K562 (cell line): ENCODE results near the gene DHX36.

Experiments
- CBX5 ChIP-seq: IDR thresholded peaks from 2 replicates; pipeline ENCODE4 v1.6.1; 2014; ENCODE audit warnings: low read depth, borderline replicate concordance
- CREB1 ChIP-seq, 2 experiments: sonication (generic) in 1 of 2; formaldehyde crosslinking in 1 of 2; IDR thresholded peaks; 2 replicates each; pipeline versions ENCODE4 v1.6.1 to v1.8.0; 2012 to 2022; ENCODE audit warnings: inconsistent platforms in 1 of 2, mild to moderate bottlenecking in 1 of 2, missing genetic modification reagents in 1 of 2, moderate library complexity in 1 of 2
- EP300 ChIP-seq: IDR thresholded peaks from 2 replicates; pipeline ENCODE4 v1.6.1; 2012; ENCODE audit warnings: low read length, improper control_type of control experiment
- ILF3 ChIP-seq: fragments of 450-650 bp; IDR thresholded peaks from 2 replicates; pipeline ENCODE4 v1.6.1; 2018; ENCODE audit warnings: antibody characterized with exemption, mild to moderate bottlenecking, moderate library complexity, borderline replicate concordance
- NFRKB ChIP-seq: fragments of 450-650 bp; IDR thresholded peaks from 2 replicates; pipeline ENCODE4 v1.6.1; 2016; ENCODE audit warnings: low read depth
- POLR2A ChIP-seq: fragments of 450-650 bp; conservative IDR thresholded peaks from 2 replicates; pipeline ENCODE4 v1.6.1; 2016
- POLR2G ChIP-seq: fragments of 200-400 bp; formaldehyde crosslinking; IDR thresholded peaks from 2 replicates; pipeline ENCODE4 v1.6.1; 2017; ENCODE audit warnings: low read depth, mild to moderate bottlenecking, antibody characterized with exemption, low read length, moderate library complexity
- RAD21 ChIP-seq, 2 experiments: fragments of 250-450 bp in 1 of 2; fragments of 450-650 bp in 1 of 2; sonication (Bioruptor Pico) in 1 of 2; formaldehyde crosslinking in 1 of 2; IDR thresholded peaks in 1 of 2; conservative IDR thresholded peaks in 1 of 2; 2 replicates each; pipeline versions ENCODE4 v1.4.0 to v1.8.0; 2020 to 2022; ENCODE audit warnings: mild to moderate bottlenecking in 2 of 2, moderate library complexity in 1 of 2
- TCF7 ChIP-seq: sonication (generic); IDR thresholded peaks from 2 replicates; pipeline ENCODE4 v1.6.1; 2016; ENCODE audit warnings: antibody characterized with exemption, borderline replicate concordance
- ZNF134 ChIP-seq: fragments of 250-450 bp; sonication (Bioruptor Pico); conservative IDR thresholded peaks from 2 replicates; pipeline ENCODE4 v1.4.0; 2020
- ZNF766 ChIP-seq: fragments of 200-800 bp; sonication (Bioruptor generic); conservative IDR thresholded peaks from 2 replicates; pipeline ENCODE4 v1.6.1; 2016; ENCODE audit warnings: missing genetic modification characterization, missing compliant biosample characterization
- TF ChIP-seq, protein P1 (sequence below): fragments of 450-650 bp; formaldehyde crosslinking; IDR thresholded peaks from 2 replicates; pipeline ENCODE4 v1.4.0; 2022; ENCODE audit warnings: mild to moderate bottlenecking, moderate library complexity
- TF ChIP-seq, protein P2 (sequence below): fragments of 250-450 bp; sonication (Bioruptor Pico); IDR thresholded peaks from 2 replicates; pipeline ENCODE4 v1.5.0; 2020; ENCODE audit warnings: mild to moderate bottlenecking

GRCh38 chr3:154290187-154290586 lies 34.1 kb downstream of the DHX36 start:
- TF ChIP-seq ZNF134 (CRISPR knock-in tag) (no peak), ILF3 (no peak), ZNF766 (CRISPR knock-in tag) (no peak), TCF7 (no peak), RAD21 (CRISPR knock-in tag; conservative IDR thresholded peaks at IDR 0.05 in 1 of 2, IDR thresholded peaks at IDR 0.05 in 1 of 2) (no peak), EP300 (no peak), POLR2A (no peak), CBX5 (no peak), CREB1 (IDR thresholded peaks at IDR 0.05) (no peak), CREB1 (CRISPR knock-in tag; IDR thresholded peaks at IDR 0.05) (no peak), POLR2G (no peak), NFRKB (no peak)
- TF ChIP-seq, protein P1, sequence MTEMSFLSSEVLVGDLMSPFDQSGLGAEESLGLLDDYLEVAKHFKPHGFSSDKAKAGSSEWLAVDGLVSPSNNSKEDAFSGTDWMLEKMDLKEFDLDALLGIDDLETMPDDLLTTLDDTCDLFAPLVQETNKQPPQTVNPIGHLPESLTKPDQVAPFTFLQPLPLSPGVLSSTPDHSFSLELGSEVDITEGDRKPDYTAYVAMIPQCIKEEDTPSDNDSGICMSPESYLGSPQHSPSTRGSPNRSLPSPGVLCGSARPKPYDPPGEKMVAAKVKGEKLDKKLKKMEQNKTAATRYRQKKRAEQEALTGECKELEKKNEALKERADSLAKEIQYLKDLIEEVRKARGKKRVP (CRISPR knock-in tag), result no peak
- TF ChIP-seq, protein P2, sequence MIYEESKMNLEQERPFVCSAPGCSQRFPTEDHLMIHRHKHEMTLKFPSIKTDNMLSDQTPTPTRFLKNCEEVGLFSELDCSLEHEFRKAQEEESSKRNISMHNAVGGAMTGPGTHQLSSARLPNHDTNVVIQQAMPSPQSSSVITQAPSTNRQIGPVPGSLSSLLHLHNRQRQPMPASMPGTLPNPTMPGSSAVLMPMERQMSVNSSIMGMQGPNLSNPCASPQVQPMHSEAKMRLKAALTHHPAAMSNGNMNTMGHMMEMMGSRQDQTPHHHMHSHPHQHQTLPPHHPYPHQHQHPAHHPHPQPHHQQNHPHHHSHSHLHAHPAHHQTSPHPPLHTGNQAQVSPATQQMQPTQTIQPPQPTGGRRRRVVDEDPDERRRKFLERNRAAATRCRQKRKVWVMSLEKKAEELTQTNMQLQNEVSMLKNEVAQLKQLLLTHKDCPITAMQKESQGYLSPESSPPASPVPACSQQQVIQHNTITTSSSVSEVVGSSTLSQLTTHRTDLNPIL (CRISPR knock-in tag), result no peak
